Liver (tissue), 3 donors: Measurements from ENCODE around the gene KRT28.

ENCODE experiments used
- ATF3 ChIP-seq: IDR thresholded peaks from 2 replicates; pipeline ENCODE4 v1.6.1; 2016; ENCODE audit warnings: antibody characterized with exemption
- CTCF ChIP-seq: fragments of 150-350 bp; IDR thresholded peaks from 2 replicates; pipeline ENCODE4 v1.5.1; 2017; ENCODE audit warnings: improper control_type of control experiment, low read depth, low read length; ENCODE audit not compliant: missing input control
- EGR1 ChIP-seq, 2 donors: IDR thresholded peaks; 2 replicates each; pipeline ENCODE4 v1.6.1; 2016 to 2018; ENCODE audit warnings: antibody characterized with exemption in 2 of 2, low read depth in 2 of 2
- FOXA1 ChIP-seq: IDR thresholded peaks from 2 replicates; pipeline ENCODE4 v1.6.1; 2016; ENCODE audit warnings: antibody characterized with exemption
- HNF4A ChIP-seq, 2 donors: conservative IDR thresholded peaks; 2 replicates each; pipeline ENCODE4 v1.6.1; 2016; ENCODE audit warnings: antibody characterized with exemption in 2 of 2, mild to moderate bottlenecking in 2 of 2
- JUND ChIP-seq, 2 donors: IDR thresholded peaks; 2 replicates each; pipeline ENCODE4 v1.6.1; 2016; ENCODE audit warnings: antibody characterized with exemption in 2 of 2
- MAX ChIP-seq: IDR thresholded peaks from 2 replicates; pipeline ENCODE4 v1.6.1; 2016; ENCODE audit warnings: antibody characterized with exemption
- RAD21 ChIP-seq, 2 donors: IDR thresholded peaks; 2 replicates each; pipeline ENCODE4 v1.6.1; 2016; ENCODE audit warnings: antibody characterized with exemption in 2 of 2, mild to moderate bottlenecking in 2 of 2
- REST ChIP-seq: IDR thresholded peaks from 2 replicates; pipeline ENCODE4 v1.6.1; 2016; ENCODE audit warnings: antibody characterized with exemption, mild to moderate bottlenecking
- TAF1 ChIP-seq: conservative IDR thresholded peaks from 2 replicates; pipeline ENCODE4 v1.6.1; 2016; ENCODE audit warnings: antibody characterized with exemption, mild to moderate bottlenecking
- YY1 ChIP-seq: IDR thresholded peaks from 2 replicates; pipeline ENCODE4 v1.6.1; 2016; ENCODE audit warnings: antibody characterized with exemption, mild to moderate bottlenecking
- ZBTB33 ChIP-seq: IDR thresholded peaks from 2 replicates; pipeline ENCODE4 v1.6.1; 2016; ENCODE audit warnings: antibody characterized with exemption
- donor health status: healthy.
- donor health status: healthy.

- no peak for TF ChIP-seq CTCF
- no peak for TF ChIP-seq REST
- TF ChIP-seq YY1, result no peak
- no peak for TF ChIP-seq EGR1 (IDR thresholded peaks at IDR 0.05; ENCODE audit: low read depth in 2 of 2)
- TF ChIP-seq MAX, result no peak
- TF ChIP-seq ATF3, result no peak
- TF ChIP-seq HNF4A (conservative IDR thresholded peaks at IDR 0.05), result no peak
- no peak for TF ChIP-seq RAD21 (IDR thresholded peaks at IDR 0.05)
- TF ChIP-seq FOXA1, result no peak
- TF ChIP-seq ZBTB33, result no peak
- TF ChIP-seq JUND (IDR thresholded peaks at IDR 0.05), result no peak
- no peak for TF ChIP-seq TAF1
These were observed 21.3 kb downstream of the KRT28 start for GRCh38 chr17:40778461-40778860.
